Upper lobe of right lung (tissue), 1 donor: Measurements from ENCODE around the gene IQGAP2. TPM values are rescaled to one million over a fixed set of nuclear protein-coding genes. Genes with fewer than 3 reads are reported as not detected.
"Not testable (repeated sequence)": the region's sequence is repeated elsewhere in the genome, so short reads cannot be mapped to it uniquely, and the experiment has no call there.

Experiments
- ATAC-seq: fragments of 200-7000 bp; cut with Tn5 transposase; one replicate; pipeline ENCODE4 v1.9.1; 2020; ENCODE audit warnings: mild to moderate bottlenecking, moderate library complexity
- DNase-seq: peaks from one replicate; pipeline ENCODE4 v3.0.0-alpha.2; 2020
- H3K27ac ChIP-seq: fragments of 200-600 bp; one replicate; pipeline ENCODE4 v1.8.0; 2022
- H3K27me3 ChIP-seq: fragments of 200-600 bp; one replicate; pipeline ENCODE4 v1.8.0; 2022; ENCODE audit warnings: mild to moderate bottlenecking
- H3K36me3 ChIP-seq: fragments of 200-600 bp; one replicate; pipeline ENCODE4 v1.8.0; 2022
- H3K4me1 ChIP-seq: fragments of 200-600 bp; one replicate; pipeline ENCODE4 v1.8.0; 2022
- H3K4me3 ChIP-seq: fragments of 200-600 bp; one replicate; pipeline ENCODE4 v1.8.0; 2022; ENCODE audit warnings: mild to moderate bottlenecking
- H3K9me3 ChIP-seq: fragments of 200-600 bp; one replicate; pipeline ENCODE4 v1.8.0; 2022
- CTCF ChIP-seq: fragments of 200-600 bp; IDR thresholded peaks from one replicate; pipeline ENCODE4 v1.8.0; 2022; ENCODE audit warnings: antibody characterized with exemption
- intact Hi-C: fragments of 100-400 bp; cut with DNase I; formaldehyde crosslinking; loops from one replicate; pipeline ENCODE4 v1.11.0; 2022
- total RNA-seq: library from RNA; stranded (reverse); fragmentation: NEBNext Ultra II Directional; extraction: Animal tissue kit (Norgen Biotek cat#: 25700); gene quantifications from one replicate; pipeline ENCODE4 v1.2.1, GENCODE V29; 2021
- donor health status: DM: no; HTN: yes; CAD: no; lungs with severe emphysema.

Gene IQGAP2
- total RNA-seq, 1 donor from 2014 or later: 31.0 TPM

- H3K9me3 ChIP-seq: no peaks in the 10 kb centered on the region
- H3K36me3 ChIP-seq: no peaks in the 10 kb centered on the region
- H3K4me3 ChIP-seq: no peak overlapping the region
- H3K27me3 ChIP-seq: no peaks in the 10 kb centered on the region
- H3K4me1 ChIP-seq: no peaks in the 10 kb centered on the region
- TF ChIP-seq CTCF: no peak
- no peak for ATAC-seq
- DNase-seq: no peak
- intact Hi-C loops: no loop called here
- no peak overlapping the region for H3K27ac ChIP-seq
Observed at GRCh38 chr5:76514292-76514691, 111.2 kb downstream of the IQGAP2 start.

GRCh38 chr5:76514713-76515112 is 111.6 kb downstream of the IQGAP2 start:
- no peaks in the 10 kb centered on the region for H3K4me1 ChIP-seq
- intact Hi-C loops: no loop called here
- H3K9me3 ChIP-seq: no peaks in the 10 kb centered on the region
- H3K36me3 ChIP-seq: no peaks in the 10 kb centered on the region
- H3K4me3 ChIP-seq: no peak overlapping the region
- ATAC-seq: no peak
- TF ChIP-seq CTCF: no peak
- DNase-seq: no peak
- H3K27me3 ChIP-seq: no peaks in the 10 kb centered on the region
- H3K27ac ChIP-seq: no peak overlapping the region

- H3K36me3 ChIP-seq: no peaks in the 10 kb centered on the region
- H3K4me1 ChIP-seq: no peaks in the 10 kb centered on the region
- intact Hi-C loops: no loop called here
- no peak overlapping the region for H3K4me3 ChIP-seq
- no peak overlapping the region for H3K27ac ChIP-seq
- no peaks in the 10 kb centered on the region for H3K9me3 ChIP-seq
- ATAC-seq (no peak), DNase-seq (no peak)
- H3K27me3 ChIP-seq: no peaks in the 10 kb centered on the region
- no peak for TF ChIP-seq CTCF
Observed at GRCh38 chr5:76517334-76517733, 114.2 kb downstream of the IQGAP2 start.

GRCh38 chr5:76518246-76518645 is 115.2 kb downstream of the IQGAP2 start:
- H3K4me1 ChIP-seq, H3K9me3 ChIP-seq, H3K27me3 ChIP-seq, H3K4me3 ChIP-seq, DNase-seq, intact Hi-C loops, H3K36me3 ChIP-seq, H3K27ac ChIP-seq, ATAC-seq: not testable (repeated sequence)

- no peak overlapping the region for H3K4me3 ChIP-seq
- ATAC-seq: peak; percentile 32
- TF ChIP-seq CTCF: no peak
Observed at GRCh38 chr5:76521240-76521758, 118.2 kb downstream of the IQGAP2 start.

GRCh38 chr5:76522103-76522935 is 119.2 kb downstream of the IQGAP2 start:
- intact Hi-C loops: no loop called here
- H3K27ac ChIP-seq: no peak overlapping the region
- H3K27me3 ChIP-seq: no peaks in the 10 kb centered on the region
- H3K9me3 ChIP-seq: no peaks in the 10 kb centered on the region
- no peak for DNase-seq
- no peak for ATAC-seq
- peaks cover 4% of the 10 kb centered on the region for H3K4me1 ChIP-seq
- H3K4me3 ChIP-seq: no peak overlapping the region
- no peaks in the 10 kb centered on the region for H3K36me3 ChIP-seq
- TF ChIP-seq CTCF: no peak

More at GRCh38 chr5:76521240-76521758, 118.2 kb downstream of the IQGAP2 start:
- no peaks in the 10 kb centered on the region for H3K4me1 ChIP-seq
- H3K27me3 ChIP-seq: no peaks in the 10 kb centered on the region
- no peaks in the 10 kb centered on the region for H3K9me3 ChIP-seq
- H3K36me3 ChIP-seq: no peaks in the 10 kb centered on the region
- intact Hi-C loops: no loop called here
- no peak overlapping the region for H3K27ac ChIP-seq
- DNase-seq: no peak
